DND-41 (cell line): Measurements from ENCODE around the gene LRRN2.

Experiments used
- ATAC-seq: fragments of 200-7000 bp; cut with Tn5 transposase; 3 replicates; pipeline ENCODE4 v1.9.1; 2021; ENCODE audit warnings: low read depth; ENCODE audit not compliant: insufficient read depth
- DNase-seq: peaks from one replicate; pipeline ENCODE4 v3.0.0-alpha.2; 2020
- H2AFZ ChIP-seq: 2 replicates; pipeline ENCODE4 v1.6.0; 2012; ENCODE audit warnings: low read depth, low read length
- H3K27ac ChIP-seq: 2 replicates; pipeline ENCODE4 v1.5.1; 2012; ENCODE audit warnings: low read length, inconsistent platforms
- H3K27me3 ChIP-seq: fragments of 200-600 bp; sonication (generic); 2 replicates; pipeline ENCODE4 v1.6.0; 2012; ENCODE audit warnings: low read length, mild to moderate bottlenecking, inconsistent platforms; ENCODE audit not compliant: insufficient read depth, poor library complexity
- H3K36me3 ChIP-seq: 2 replicates; pipeline ENCODE4 v1.5.1; 2012; ENCODE audit warnings: low read length, inconsistent platforms; ENCODE audit not compliant: insufficient read depth
- H3K4me1 ChIP-seq: 2 replicates; pipeline ENCODE4 v1.5.1; 2012; ENCODE audit warnings: mild to moderate bottlenecking, low read length; ENCODE audit not compliant: insufficient read depth
- H3K4me2 ChIP-seq: 2 replicates; pipeline ENCODE4 v1.6.0; 2012; ENCODE audit warnings: mild to moderate bottlenecking, moderate library complexity, low read length, inconsistent platforms; ENCODE audit not compliant: insufficient read depth
- H3K4me3 ChIP-seq, 2 experiments: fragments of 200-600 bp in 1 of 2; shearing (Covaris generic) in 1 of 2; 2 replicates each; pipeline ENCODE4 v1.5.1; 2012 to 2016; ENCODE audit warnings: inconsistent platforms in 2 of 2, low read length in 2 of 2, mild to moderate bottlenecking in 2 of 2, low read depth in 1 of 2, moderate library complexity in 1 of 2
- H3K79me2 ChIP-seq: 2 replicates; pipeline ENCODE4 v1.6.0; 2012; ENCODE audit warnings: low read length, inconsistent platforms; ENCODE audit not compliant: insufficient read depth
- H3K9ac ChIP-seq: 2 replicates; pipeline ENCODE4 v1.6.0; 2012; ENCODE audit warnings: low read depth, mild to moderate bottlenecking, inconsistent platforms, low read length, moderate library complexity
- H3K9me3 ChIP-seq: 2 replicates; pipeline ENCODE4 v1.5.1; 2012; ENCODE audit warnings: low read length, moderate library complexity, mild to moderate bottlenecking, inconsistent platforms; ENCODE audit not compliant: insufficient read depth, severe bottlenecking
- H4K20me1 ChIP-seq: 2 replicates; pipeline ENCODE4 v1.6.0; 2012; ENCODE audit warnings: low read length; ENCODE audit not compliant: insufficient read depth
- EZH2 ChIP-seq: IDR thresholded peaks from 3 replicates; pipeline ENCODE4 v1.6.1; 2012; ENCODE audit warnings: borderline replicate concordance, low read depth, mild to moderate bottlenecking, moderate library complexity, low read length, inconsistent platforms; ENCODE audit not compliant: severe bottlenecking
- TF ChIP-seq, protein P1 (sequence below): IDR thresholded peaks from 2 replicates; pipeline ENCODE4 v1.5.1; 2012; ENCODE audit warnings: borderline replicate concordance, low read length, moderate library complexity, mild to moderate bottlenecking; ENCODE audit not compliant: poor library complexity, severe bottlenecking; ENCODE audit errors: extremely low read depth

Gene LRRN2

DNA sequence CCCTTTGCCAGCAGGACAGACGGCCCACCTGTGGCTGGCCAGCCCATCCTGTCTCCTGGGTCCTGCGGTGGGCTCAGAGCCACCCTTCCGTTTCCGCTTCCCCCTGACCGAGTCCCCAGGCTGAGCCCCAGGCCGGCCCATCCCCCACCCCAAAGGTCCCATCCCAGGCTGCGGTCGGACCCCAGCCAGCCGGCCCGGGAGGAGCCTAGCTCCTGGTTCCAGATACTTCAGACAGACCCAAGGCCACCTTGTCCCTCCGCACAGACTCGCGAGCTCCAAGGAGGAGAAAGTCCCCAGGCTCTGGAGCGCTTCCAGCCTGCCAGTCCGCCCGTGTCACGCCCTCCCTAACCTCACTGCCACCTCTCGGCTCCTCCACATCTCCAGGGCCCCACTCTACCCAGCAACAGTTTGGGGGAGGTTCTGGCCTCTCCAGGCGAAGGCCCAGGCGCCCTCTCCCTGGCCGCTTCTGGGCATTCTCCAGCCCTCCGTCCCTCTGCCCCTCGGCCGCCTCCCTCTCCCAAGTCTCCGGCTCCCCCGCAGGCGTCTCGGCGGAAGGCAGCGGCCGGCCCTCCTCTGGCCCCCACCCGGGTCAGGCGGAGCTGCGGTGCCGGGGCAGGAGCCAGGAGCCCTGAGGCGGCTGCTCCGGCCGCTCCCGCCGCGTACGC is 835 bp downstream of the LRRN2 start:
- no peak for DNase-seq
- Histone ChIP-seq H3K27ac (no peak overlapping the region), H4K20me1 (peaks cover 3% of the 10 kb centered on the region; the same call in 1 of the 2 replicates), H2AFZ (no peak overlapping the region), H3K9me3 (no peaks in the 10 kb centered on the region), H3K4me1 (no peaks in the 10 kb centered on the region), H3K27me3 (peaks cover 49% of the 10 kb centered on the region), H3K9ac (no peak overlapping the region), H3K36me3 (no peaks in the 10 kb centered on the region), H3K4me2 (no peak overlapping the region), H3K4me3 (no peak overlapping the region), H3K79me2 (no peaks in the 10 kb centered on the region)
- no peak for ATAC-seq
- no peak for TF ChIP-seq EZH2
- TF ChIP-seq, protein P1, sequence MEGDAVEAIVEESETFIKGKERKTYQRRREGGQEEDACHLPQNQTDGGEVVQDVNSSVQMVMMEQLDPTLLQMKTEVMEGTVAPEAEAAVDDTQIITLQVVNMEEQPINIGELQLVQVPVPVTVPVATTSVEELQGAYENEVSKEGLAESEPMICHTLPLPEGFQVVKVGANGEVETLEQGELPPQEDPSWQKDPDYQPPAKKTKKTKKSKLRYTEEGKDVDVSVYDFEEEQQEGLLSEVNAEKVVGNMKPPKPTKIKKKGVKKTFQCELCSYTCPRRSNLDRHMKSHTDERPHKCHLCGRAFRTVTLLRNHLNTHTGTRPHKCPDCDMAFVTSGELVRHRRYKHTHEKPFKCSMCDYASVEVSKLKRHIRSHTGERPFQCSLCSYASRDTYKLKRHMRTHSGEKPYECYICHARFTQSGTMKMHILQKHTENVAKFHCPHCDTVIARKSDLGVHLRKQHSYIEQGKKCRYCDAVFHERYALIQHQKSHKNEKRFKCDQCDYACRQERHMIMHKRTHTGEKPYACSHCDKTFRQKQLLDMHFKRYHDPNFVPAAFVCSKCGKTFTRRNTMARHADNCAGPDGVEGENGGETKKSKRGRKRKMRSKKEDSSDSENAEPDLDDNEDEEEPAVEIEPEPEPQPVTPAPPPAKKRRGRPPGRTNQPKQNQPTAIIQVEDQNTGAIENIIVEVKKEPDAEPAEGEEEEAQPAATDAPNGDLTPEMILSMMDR = no peak

DNA sequence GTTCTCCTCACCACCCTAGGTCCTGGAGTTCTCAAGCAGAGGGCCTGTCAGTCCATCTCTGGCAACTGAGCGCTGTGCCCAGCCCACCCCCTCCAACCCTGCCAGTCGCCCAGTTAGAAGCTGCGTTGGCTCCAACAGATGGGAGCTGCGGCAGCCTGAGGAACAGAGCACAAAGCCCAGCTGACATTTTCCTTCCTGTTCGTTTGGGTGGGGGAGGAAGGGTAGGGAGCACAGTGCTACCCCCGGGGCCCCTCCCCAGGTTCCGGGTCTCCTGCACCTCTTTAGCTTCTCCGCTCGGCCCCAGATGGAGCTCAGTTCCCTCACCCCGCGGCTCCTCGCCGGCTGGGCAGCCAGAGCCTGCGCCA is 1.4 kb downstream of the LRRN2 start:
- H2AFZ ChIP-seq = no peak overlapping the region
- H3K27ac ChIP-seq = no peak overlapping the region
- no peak overlapping the region for H3K4me2 ChIP-seq
- no peaks in the 10 kb centered on the region for H3K36me3 ChIP-seq
- H3K4me3 ChIP-seq = no peak overlapping the region
- DNase-seq (no peak), ATAC-seq (no peak)
- no peaks in the 10 kb centered on the region for H3K9me3 ChIP-seq
- TF ChIP-seq EZH2 = no peak
- TF ChIP-seq, protein P1 = no peak
- no peak overlapping the region for H3K9ac ChIP-seq
- no peaks in the 10 kb centered on the region for H3K4me1 ChIP-seq
- H4K20me1 ChIP-seq = peaks cover 3% of the 10 kb centered on the region; the same call in 1 of the 2 replicates
- H3K27me3 ChIP-seq = peaks cover 52% of the 10 kb centered on the region
- no peaks in the 10 kb centered on the region for H3K79me2 ChIP-seq

DNA sequence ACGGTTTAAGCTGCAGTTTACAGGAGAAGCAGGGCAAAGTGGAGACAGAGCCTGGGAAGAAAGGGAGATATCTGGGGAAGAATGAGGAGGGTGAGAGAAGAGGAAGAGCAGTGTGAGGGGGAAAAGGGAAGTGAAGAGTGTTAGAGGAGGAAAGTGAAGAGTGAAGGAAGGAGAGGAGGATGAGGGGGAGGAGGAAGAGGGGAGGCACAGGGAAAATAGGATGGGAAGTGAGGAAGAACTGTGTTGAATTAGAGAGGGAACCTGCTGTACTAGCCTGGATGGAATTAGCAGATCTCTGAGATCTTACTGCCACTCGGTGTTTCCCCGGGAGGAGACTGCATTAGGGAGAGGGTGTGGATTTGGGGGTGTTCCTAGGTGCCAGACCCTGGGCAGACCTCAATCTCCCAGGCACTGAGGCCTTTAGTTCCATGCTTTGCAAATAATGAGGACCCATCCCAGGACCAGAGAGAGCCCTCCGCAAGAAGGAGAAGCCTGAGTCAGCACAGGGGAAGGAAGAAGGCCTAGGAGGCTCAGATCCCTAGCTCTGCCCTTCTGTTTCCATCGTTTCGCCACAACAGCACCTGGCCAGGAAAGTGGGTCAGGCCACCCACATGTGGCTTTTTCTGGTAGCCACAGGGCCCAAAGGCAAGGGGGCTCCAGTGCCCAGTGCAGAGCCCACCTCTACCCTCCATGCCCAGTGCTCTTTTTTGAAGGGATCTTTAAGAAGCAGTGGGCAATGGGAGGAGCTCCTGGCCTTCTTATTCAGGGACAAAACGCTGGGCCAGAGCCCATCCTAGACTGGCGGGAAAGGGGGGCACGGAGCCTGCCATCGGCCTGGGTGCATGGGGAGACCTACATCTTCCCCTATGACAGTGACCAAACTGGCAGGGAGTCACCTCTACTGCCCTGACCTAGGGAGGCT is 2.0 kb downstream of the LRRN2 start:
- H3K79me2 ChIP-seq = no peaks in the 10 kb centered on the region
- H3K27me3 ChIP-seq = peaks cover 56% of the 10 kb centered on the region
- DNase-seq = no peak
- no peak overlapping the region for H3K4me3 ChIP-seq
- H2AFZ ChIP-seq = no peak overlapping the region
- H3K4me1 ChIP-seq = no peaks in the 10 kb centered on the region
- H3K9me3 ChIP-seq = no peaks in the 10 kb centered on the region
- no peak overlapping the region for H3K9ac ChIP-seq
- H3K27ac ChIP-seq = no peak overlapping the region
- TF ChIP-seq EZH2 = no peak
- TF ChIP-seq, protein P1 = no peak
- ATAC-seq = no peak
- no peaks in the 10 kb centered on the region for H3K36me3 ChIP-seq
- no peak overlapping the region for H3K4me2 ChIP-seq
- H4K20me1 ChIP-seq = peaks cover 3% of the 10 kb centered on the region; the same call in 1 of the 2 replicates
